ENCODE results near the gene SPINT1.

The SPINT1 gene

GRCh38 chr15:40850576-40851112, 6.8 kb downstream of the SPINT1 start:
- no peaks in the 10 kb centered on the region for H3K36me3 ChIP-seq (replicated peaks)
- DNase-seq = no peak
- no peak for TF ChIP-seq CTCF (IDR thresholded peaks at IDR 0.05; ENCODE audit: low read depth, low read length, missing control alignments)

DNA sequence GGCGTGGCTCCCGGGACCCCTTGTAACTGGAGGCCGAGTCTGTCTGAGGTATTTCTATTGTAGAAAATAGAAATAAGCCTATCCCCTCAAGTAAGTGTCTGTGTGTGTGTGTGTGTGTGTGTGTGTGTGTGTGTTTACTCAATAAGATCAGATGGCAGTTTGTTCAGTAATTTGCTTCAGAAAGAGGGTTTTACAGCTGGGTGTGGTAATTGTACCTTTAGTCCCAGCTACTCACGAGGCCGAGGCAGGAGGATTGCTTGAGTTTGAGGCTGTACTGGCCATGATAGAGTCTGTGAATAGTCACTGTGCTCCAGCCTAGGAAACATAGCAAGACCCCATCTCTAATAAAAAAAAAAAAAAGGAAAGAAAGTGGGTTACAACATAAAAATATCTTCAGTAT, 8.7 kb downstream of the SPINT1 start:
- no peak overlapping the region for H3K4me3 ChIP-seq (ENCODE audit: low read depth, low read length)
- no peaks in the 10 kb centered on the region for H3K36me3 ChIP-seq (replicated peaks)
- no peak for TF ChIP-seq CTCF (IDR thresholded peaks at IDR 0.05; ENCODE audit: low read depth, low read length, missing control alignments)
- H3K27ac ChIP-seq = no peak overlapping the region
- no peaks in the 10 kb centered on the region for H3K27me3 ChIP-seq (replicated peaks)
- in situ Hi-C loops (cut with HindIII; ENCODE audit: low pct_ligation_motif_present, low sequenced_read_pairs) = no loop called here
- DNase-seq = no peak

More at GRCh38 chr15:40850576-40851112, 6.8 kb downstream of the SPINT1 start:
- no peak overlapping the region for H3K27ac ChIP-seq
- in situ Hi-C loops (cut with HindIII; ENCODE audit: low pct_ligation_motif_present, low sequenced_read_pairs) = no loop called here
- H3K27me3 ChIP-seq (replicated peaks) = no peaks in the 10 kb centered on the region
- H3K4me3 ChIP-seq (ENCODE audit: low read depth, low read length) = no peak overlapping the region

GRCh38 chr15:40853241-40853890, 9.5 kb downstream of the SPINT1 start:
- Histone ChIP-seq H3K36me3 (replicated peaks) (no peaks in the 10 kb centered on the region), H3K27me3 (replicated peaks) (no peaks in the 10 kb centered on the region), H3K4me3 (ENCODE audit: low read depth, low read length) (no peak overlapping the region), H3K27ac (no peak overlapping the region)
- no peak for DNase-seq
- TF ChIP-seq CTCF (IDR thresholded peaks at IDR 0.05; ENCODE audit: low read depth, low read length, missing control alignments) = no peak
- in situ Hi-C loops (cut with HindIII; ENCODE audit: low pct_ligation_motif_present, low sequenced_read_pairs) = no loop called here

DNA sequence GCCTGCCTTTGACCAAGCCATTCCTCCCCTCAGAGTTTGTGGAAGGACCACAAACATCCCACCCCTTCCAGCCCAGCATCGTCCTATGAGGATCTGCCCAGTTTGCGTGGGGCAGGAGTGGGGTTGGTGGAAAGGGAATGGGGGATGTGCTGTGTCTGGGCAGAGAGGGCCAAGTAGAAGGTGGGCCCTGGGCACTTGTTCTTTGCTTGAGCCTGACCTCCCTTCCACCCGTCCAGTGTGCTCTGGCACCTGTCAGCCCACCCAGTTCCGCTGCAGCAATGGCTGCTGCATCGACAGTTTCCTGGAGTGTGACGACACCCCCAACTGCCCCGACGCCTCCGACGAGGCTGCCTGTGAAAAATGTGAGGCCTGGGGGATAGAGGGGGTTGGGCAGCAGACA, 10.3 kb downstream of the SPINT1 start:
- no peak for DNase-seq
- Histone ChIP-seq H3K4me3 (ENCODE audit: low read depth, low read length) (no peak overlapping the region), H3K27ac (no peak overlapping the region), H3K36me3 (replicated peaks) (no peaks in the 10 kb centered on the region), H3K27me3 (replicated peaks) (no peaks in the 10 kb centered on the region)
- TF ChIP-seq CTCF (IDR thresholded peaks at IDR 0.05; ENCODE audit: low read depth, low read length, missing control alignments) = no peak
- in situ Hi-C loops (cut with HindIII; ENCODE audit: low pct_ligation_motif_present, low sequenced_read_pairs) = no loop called here

- H3K4me3 ChIP-seq (ENCODE audit: low read depth, low read length) = no peak overlapping the region
- H3K36me3 ChIP-seq (replicated peaks) = no peaks in the 10 kb centered on the region
- no peak for TF ChIP-seq CTCF (IDR thresholded peaks at IDR 0.05; ENCODE audit: low read depth, low read length, missing control alignments)
- H3K27ac ChIP-seq = no peak overlapping the region
- in situ Hi-C loops (cut with HindIII; ENCODE audit: low pct_ligation_motif_present, low sequenced_read_pairs) = no loop called here
- H3K27me3 ChIP-seq (replicated peaks) = no peaks in the 10 kb centered on the region
- no peak for DNase-seq
These were observed 11.9 kb downstream of the SPINT1 start for GRCh38 chr15:40855706-40856234.

All from brain microvascular endothelial cell (primary cell).